HL-60 (cell line): ENCODE results near the gene TNFSF13.

Experiments used
- DNase-seq, 2 experiments: peaks; one replicate each; pipeline ENCODE4 v3.0.0-alpha.2; 2010 to 2020; ENCODE audit warnings: low read depth in 1 of 2, low spot score in 1 of 2
- H3K27ac ChIP-seq: fragments of 250-450 bp; sonication (Bioruptor Pico); replicated peaks from 2 replicates; pipeline ENCODE4 v1.5.1; 2020; ENCODE audit warnings: mild to moderate bottlenecking, moderate library complexity
- H3K27me3 ChIP-seq: fragments of 250-450 bp; sonication (Bioruptor Pico); 2 replicates; pipeline ENCODE4 v1.5.1; 2021; ENCODE audit warnings: mild to moderate bottlenecking, moderate library complexity; ENCODE audit not compliant: insufficient read depth, poor library complexity, severe bottlenecking
- H3K4me3 ChIP-seq: replicated peaks from 2 replicates; pipeline ENCODE4 v1.5.1; 2011; ENCODE audit warnings: mild to moderate bottlenecking, control low read depth, low read length; ENCODE audit not compliant: insufficient read depth
- CTCF ChIP-seq: IDR thresholded peaks from one replicate; pipeline ENCODE4 v1.5.1; 2011; ENCODE audit warnings: low read length, control low read depth, inconsistent platforms; ENCODE audit not compliant: insufficient read depth
- GABPA ChIP-seq: IDR thresholded peaks from 2 replicates; pipeline ENCODE4 v1.6.1; 2012; ENCODE audit warnings: low read depth
- POLR2AphosphoS5 ChIP-seq: IDR thresholded peaks from 2 replicates; pipeline ENCODE4 v1.6.1; 2012; ENCODE audit warnings: low read depth
- REST ChIP-seq: IDR thresholded peaks from 2 replicates; pipeline ENCODE4 v1.6.1; 2012; ENCODE audit warnings: low read depth; ENCODE audit not compliant: insufficient replicate concordance
- SPI1 ChIP-seq: IDR thresholded peaks from 2 replicates; pipeline ENCODE4 v1.6.1; 2012; ENCODE audit warnings: low read depth, mild to moderate bottlenecking, borderline replicate concordance

TNFSF13 gene

GRCh38 chr17:7541074-7541621 lies 17.4 kb upstream of the TNFSF13 start:
- Histone ChIP-seq H3K27me3 (no peaks in the 10 kb centered on the region), H3K27ac (no peak overlapping the region), H3K4me3 (no peak overlapping the region)
- no peak for TF ChIP-seq POLR2AphosphoS5
- TF ChIP-seq SPI1, result no peak
- TF ChIP-seq CTCF, result no peak
- TF ChIP-seq REST, result no peak
- TF ChIP-seq GABPA, result no peak
- no peak for DNase-seq

- DNase-seq, result no peak
- no peak overlapping the region for H3K27ac ChIP-seq
- TF ChIP-seq CTCF, result no peak
Measured at GRCh38 chr17:7544911-7545310, 13.6 kb upstream of the TNFSF13 start.

GRCh38 chr17:7548585-7549400 lies 9.8 kb upstream of the TNFSF13 start, which contains the start of gene TNFSF12:
Gene TNFSF12, plus strand, starts transcription at chr17:7549058. Its CDS starts 96 bp downstream, at chr17:7549154.
- Histone ChIP-seq H3K27ac (no peak within 1 kb of the TSS), H3K4me3 (no peak within 1 kb of the TSS), H3K27me3 (no peaks in the 10 kb centered on the region)
- TF ChIP-seq REST (no peak), SPI1 (no peak), GABPA (no peak), POLR2AphosphoS5 (no peak), CTCF (no peak)
- no peak for DNase-seq

More at GRCh38 chr17:7544911-7545310, 13.6 kb upstream of the TNFSF13 start:
- Histone ChIP-seq H3K27me3 (no peaks in the 10 kb centered on the region), H3K4me3 (no peak overlapping the region)
